DOHH2 (cell line): Measurements from ENCODE around the gene SLC15A4.

Experiments
- H3F3A ChIP-seq: fragments of 200-600 bp; sonication (generic), shearing (Covaris generic); 2 replicates; pipeline ENCODE4 v1.6.0; 2016; ENCODE audit warnings: antibody characterized with exemption, mild to moderate bottlenecking; ENCODE audit not compliant: control insufficient read depth, insufficient read depth
- H3K27ac ChIP-seq: fragments of 200-600 bp; sonication (generic); 2 replicates; pipeline ENCODE4 v1.5.1; 2014; ENCODE audit warnings: low read depth, mild to moderate bottlenecking, low read length, moderate library complexity
- H3K27me3 ChIP-seq: fragments of 200-600 bp; sonication (generic); 2 replicates; pipeline ENCODE4 v1.6.1; 2014; ENCODE audit warnings: mild to moderate bottlenecking, low read length, mixed read lengths; ENCODE audit not compliant: control insufficient read depth
- H3K36me3 ChIP-seq: fragments of 200-600 bp; sonication (generic); 2 replicates; pipeline ENCODE4 v1.6.1; 2014; ENCODE audit warnings: mild to moderate bottlenecking, low read length, moderate library complexity, mixed read lengths; ENCODE audit not compliant: control insufficient read depth
- H3K4me1 ChIP-seq: fragments of 200-600 bp; sonication (generic); 2 replicates; pipeline ENCODE4 v1.6.1; 2014; ENCODE audit warnings: mild to moderate bottlenecking, low read length, mixed read lengths; ENCODE audit not compliant: control insufficient read depth
- H3K4me2 ChIP-seq: fragments of 200-600 bp; sonication (generic); 2 replicates; pipeline ENCODE4 v1.6.0; 2014; ENCODE audit warnings: mild to moderate bottlenecking, low read length, moderate library complexity
- H3K4me3 ChIP-seq: fragments of 200-600 bp; sonication (generic); 2 replicates; pipeline ENCODE4 v1.5.1; 2014; ENCODE audit warnings: mild to moderate bottlenecking, low read length, mixed read lengths
- H3K79me2 ChIP-seq: fragments of 200-600 bp; sonication (generic); 2 replicates; pipeline ENCODE4 v1.6.1; 2014; ENCODE audit warnings: mild to moderate bottlenecking, low read length, mixed read lengths; ENCODE audit not compliant: control insufficient read depth
- H3K9me2 ChIP-seq: fragments of 200-600 bp; sonication (generic); replicated peaks from 2 replicates; pipeline ENCODE4 v1.6.1; 2014; ENCODE audit warnings: mild to moderate bottlenecking, low read length, mixed read lengths; ENCODE audit not compliant: control insufficient read depth
- H3K9me3 ChIP-seq: fragments of 200-600 bp; sonication (generic); 2 replicates; pipeline ENCODE4 v1.6.1; 2014; ENCODE audit warnings: antibody characterized with exemption, low read length, mixed read lengths; ENCODE audit not compliant: control insufficient read depth, insufficient read depth
- H4K20me1 ChIP-seq: fragments of 200-600 bp; sonication (generic); 2 replicates; pipeline ENCODE4 v1.6.0; 2014; ENCODE audit warnings: low read depth, mild to moderate bottlenecking, antibody characterized with exemption, low read length, moderate library complexity; ENCODE audit not compliant: control insufficient read depth, insufficient read depth
- EZH2phosphoT487 ChIP-seq: fragments of 200-600 bp; sonication (generic); IDR thresholded peaks from 2 replicates; pipeline ENCODE4 v1.6.1; 2017; ENCODE audit warnings: borderline replicate concordance, mild to moderate bottlenecking, antibody characterized with exemption, low read length, moderate library complexity, mixed read lengths
- TF ChIP-seq, protein P1 (sequence below): fragments of 200-600 bp; sonication (generic); IDR thresholded peaks from one replicate; pipeline ENCODE4 v1.5.1; 2014; ENCODE audit warnings: antibody characterized with exemption, mild to moderate bottlenecking, low read depth, low read length; ENCODE audit not compliant: poor library complexity, severe bottlenecking

The SLC15A4 gene

DNA sequence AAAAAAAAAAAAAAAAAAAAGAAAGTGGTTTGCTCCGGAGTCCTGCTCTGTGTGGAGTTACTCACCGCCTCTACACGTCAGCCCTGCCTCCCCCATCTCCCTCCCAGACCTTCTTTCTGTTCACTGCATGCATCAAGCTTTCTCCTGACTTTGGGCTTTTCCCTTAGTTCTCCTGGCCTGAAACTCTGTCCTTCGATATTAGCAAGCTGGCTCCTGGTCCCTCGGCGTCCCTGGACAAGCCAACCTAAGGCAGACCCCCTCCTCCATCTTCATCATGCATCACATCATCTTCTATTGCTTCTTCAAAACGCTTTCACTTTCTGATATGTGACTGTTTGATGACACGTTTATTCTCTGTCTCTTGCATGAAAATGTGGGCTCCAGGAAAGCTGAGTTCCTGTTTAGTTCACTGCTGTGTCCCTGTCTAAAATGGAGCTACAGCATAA, 40.6 kb downstream of the SLC15A4 start:
- peaks cover 3% of the 10 kb centered on the region; the same call in 1 of the 2 replicates for H3F3A ChIP-seq
- peak overlapping the region; percentile 52 for H3K4me3 ChIP-seq

DNA sequence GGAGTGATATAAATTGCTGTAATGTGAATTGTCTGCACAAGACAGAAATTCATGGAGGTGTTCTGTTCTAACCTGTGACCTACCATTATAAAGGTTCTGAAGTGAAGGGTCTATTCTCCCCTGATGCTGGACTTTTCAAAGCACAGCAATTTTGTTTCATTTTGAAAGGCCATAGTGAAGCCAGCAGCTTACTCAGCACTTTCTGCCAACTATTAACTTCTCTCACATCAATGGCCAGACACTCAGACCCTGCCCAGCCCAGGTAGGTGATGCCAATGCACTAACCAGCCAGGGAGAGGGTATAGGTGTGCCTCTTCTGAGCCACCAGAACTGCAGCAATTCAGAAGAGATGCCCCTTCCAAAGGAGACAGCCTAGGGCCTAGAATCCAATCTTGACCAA, 43.9 kb downstream of the SLC15A4 start:
- H3K9me3 ChIP-seq = peaks cover 3% of the 10 kb centered on the region; the same call in 1 of the 2 replicates
- TF ChIP-seq EZH2phosphoT487 = no peak
- TF ChIP-seq, protein P1, sequence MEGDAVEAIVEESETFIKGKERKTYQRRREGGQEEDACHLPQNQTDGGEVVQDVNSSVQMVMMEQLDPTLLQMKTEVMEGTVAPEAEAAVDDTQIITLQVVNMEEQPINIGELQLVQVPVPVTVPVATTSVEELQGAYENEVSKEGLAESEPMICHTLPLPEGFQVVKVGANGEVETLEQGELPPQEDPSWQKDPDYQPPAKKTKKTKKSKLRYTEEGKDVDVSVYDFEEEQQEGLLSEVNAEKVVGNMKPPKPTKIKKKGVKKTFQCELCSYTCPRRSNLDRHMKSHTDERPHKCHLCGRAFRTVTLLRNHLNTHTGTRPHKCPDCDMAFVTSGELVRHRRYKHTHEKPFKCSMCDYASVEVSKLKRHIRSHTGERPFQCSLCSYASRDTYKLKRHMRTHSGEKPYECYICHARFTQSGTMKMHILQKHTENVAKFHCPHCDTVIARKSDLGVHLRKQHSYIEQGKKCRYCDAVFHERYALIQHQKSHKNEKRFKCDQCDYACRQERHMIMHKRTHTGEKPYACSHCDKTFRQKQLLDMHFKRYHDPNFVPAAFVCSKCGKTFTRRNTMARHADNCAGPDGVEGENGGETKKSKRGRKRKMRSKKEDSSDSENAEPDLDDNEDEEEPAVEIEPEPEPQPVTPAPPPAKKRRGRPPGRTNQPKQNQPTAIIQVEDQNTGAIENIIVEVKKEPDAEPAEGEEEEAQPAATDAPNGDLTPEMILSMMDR = no peak
- H3K79me2 ChIP-seq = no peaks in the 10 kb centered on the region
- no peak overlapping the region for H3K4me3 ChIP-seq
- H3K4me2 ChIP-seq = no peak overlapping the region
- H4K20me1 ChIP-seq = no peaks in the 10 kb centered on the region
- no peaks in the 10 kb centered on the region for H3K36me3 ChIP-seq
- H3F3A ChIP-seq = no peaks in the 10 kb centered on the region
- H3K9me2 ChIP-seq = no peaks in the 10 kb centered on the region
- no peak overlapping the region for H3K27ac ChIP-seq
- H3K4me1 ChIP-seq = peaks cover 34% of the 10 kb centered on the region
- no peaks in the 10 kb centered on the region for H3K27me3 ChIP-seq

More for the DNA sequence above, 40.6 kb downstream of the SLC15A4 start:
- no peaks in the 10 kb centered on the region for H3K27me3 ChIP-seq
- peaks cover 2% of the 10 kb centered on the region; the same call in 1 of the 2 replicates for H3K9me3 ChIP-seq
- no peaks in the 10 kb centered on the region for H3K9me2 ChIP-seq
- H3K79me2 ChIP-seq = no peaks in the 10 kb centered on the region
- H3K4me1 ChIP-seq = peaks cover 46% of the 10 kb centered on the region
- H4K20me1 ChIP-seq = no peaks in the 10 kb centered on the region
- TF ChIP-seq EZH2phosphoT487 = no peak
- TF ChIP-seq, protein P1 = no peak
- H3K4me2 ChIP-seq = peak overlapping the region; percentile 60
- H3K27ac ChIP-seq = peak overlapping the region; percentile 40; the same call in 1 of the 2 replicates
- no peaks in the 10 kb centered on the region for H3K36me3 ChIP-seq

DNA sequence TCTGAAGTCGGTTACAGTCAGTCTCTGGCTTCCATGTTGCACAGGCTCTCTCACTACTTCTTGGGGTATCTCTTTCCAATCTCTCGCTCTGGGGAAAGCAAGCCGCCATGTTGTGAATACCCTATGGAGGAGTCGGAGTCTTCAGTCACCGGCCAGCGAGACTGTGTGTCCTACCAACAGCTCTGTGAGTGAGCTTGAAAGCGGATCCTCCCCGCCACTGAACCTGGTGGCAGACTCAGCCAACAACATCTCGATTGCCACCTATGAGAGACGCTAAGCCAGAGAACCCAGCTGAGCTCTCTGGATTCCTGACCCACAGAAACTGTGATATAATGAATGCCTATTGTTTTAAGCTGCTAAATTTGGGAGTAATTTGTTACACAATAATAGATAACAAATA, 51.5 kb downstream of the SLC15A4 start:
- H3K27me3 ChIP-seq = no peaks in the 10 kb centered on the region; the same call in 1 of the 2 replicates
- no peaks in the 10 kb centered on the region for H3K9me3 ChIP-seq
- no peaks in the 10 kb centered on the region for H3F3A ChIP-seq
- no peaks in the 10 kb centered on the region for H3K36me3 ChIP-seq
- H3K9me2 ChIP-seq = no peaks in the 10 kb centered on the region
- H3K27ac ChIP-seq = no peak overlapping the region
- TF ChIP-seq EZH2phosphoT487 = no peak
- no peak overlapping the region for H3K4me2 ChIP-seq
- no peaks in the 10 kb centered on the region for H3K4me1 ChIP-seq
- no peak overlapping the region for H3K4me3 ChIP-seq
- no peaks in the 10 kb centered on the region for H4K20me1 ChIP-seq
- no peaks in the 10 kb centered on the region for H3K79me2 ChIP-seq

DNA sequence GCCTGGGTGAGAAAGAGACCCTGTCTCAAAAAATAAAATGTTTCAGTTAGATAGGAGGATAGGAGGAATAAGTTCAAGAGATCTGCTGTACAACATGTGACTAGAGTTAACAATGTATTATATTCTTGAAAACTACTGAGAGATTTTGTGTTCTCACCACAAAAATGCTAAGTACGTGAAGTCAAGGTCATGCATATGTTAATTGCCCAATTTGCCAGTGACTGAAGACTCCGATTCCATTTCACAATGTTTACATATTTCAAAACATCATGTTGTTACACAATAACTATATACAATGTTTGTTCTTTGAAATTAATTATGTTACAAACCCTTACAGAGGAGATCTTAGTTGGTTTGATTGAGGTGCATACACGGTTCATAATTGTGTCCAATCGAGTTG, 52.1 kb downstream of the SLC15A4 start:
- Histone ChIP-seq H3K27me3 (no peaks in the 10 kb centered on the region; the same call in 1 of the 2 replicates), H3K9me2 (no peaks in the 10 kb centered on the region), H3K4me1 (no peaks in the 10 kb centered on the region), H3F3A (no peaks in the 10 kb centered on the region), H3K4me3 (no peak overlapping the region), H4K20me1 (no peaks in the 10 kb centered on the region), H3K4me2 (no peak overlapping the region), H3K36me3 (no peaks in the 10 kb centered on the region), H3K27ac (no peak overlapping the region), H3K79me2 (no peaks in the 10 kb centered on the region), H3K9me3 (no peaks in the 10 kb centered on the region)
- TF ChIP-seq, protein P1 = no peak
- no peak for TF ChIP-seq EZH2phosphoT487
